DMS153 (cell line): Measurements from ENCODE around the gene FN1.

ENCODE experiments used
- DNase-seq: peaks from one replicate; lab custom pipeline; 2025; lab: John Stamatoyannopoulos, UW

FN1 gene

GRCh38 chr2:215441560-215442400 is 5.9 kb upstream of the FN1 start:
- no peak for DNase-seq

DNA sequence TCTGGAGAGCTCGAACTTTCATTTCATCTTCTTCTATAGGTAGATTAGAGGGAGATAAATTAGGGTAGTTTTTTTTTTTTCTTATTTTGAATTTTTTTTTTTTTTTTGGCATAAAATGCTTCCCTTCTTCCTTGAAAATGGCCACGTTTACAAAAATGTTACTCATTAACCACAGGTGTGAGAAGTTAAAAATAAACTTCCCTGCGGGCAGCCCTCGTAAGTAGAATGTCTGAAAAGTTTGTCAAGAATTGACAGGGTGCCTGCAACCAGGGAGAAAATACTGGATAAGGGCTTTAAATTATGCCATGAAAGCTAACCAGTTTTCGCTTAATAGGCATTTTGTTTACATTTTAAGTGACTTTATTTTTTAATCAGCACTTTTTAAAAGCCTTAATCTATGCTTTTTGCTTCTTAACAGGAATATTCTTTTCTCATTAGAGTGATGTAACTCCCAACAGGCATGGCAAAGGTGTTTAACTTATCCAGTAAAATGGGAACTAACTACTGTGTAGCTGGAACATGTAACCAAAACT is 4.2 kb upstream of the FN1 start:
- no peak for DNase-seq

GRCh38 chr2:215439404-215439803 is 3.5 kb upstream of the FN1 start:
- DNase-seq: no peak

GRCh38 chr2:215437614-215438013 is 1.7 kb upstream of the FN1 start:
- no peak for DNase-seq

DNA sequence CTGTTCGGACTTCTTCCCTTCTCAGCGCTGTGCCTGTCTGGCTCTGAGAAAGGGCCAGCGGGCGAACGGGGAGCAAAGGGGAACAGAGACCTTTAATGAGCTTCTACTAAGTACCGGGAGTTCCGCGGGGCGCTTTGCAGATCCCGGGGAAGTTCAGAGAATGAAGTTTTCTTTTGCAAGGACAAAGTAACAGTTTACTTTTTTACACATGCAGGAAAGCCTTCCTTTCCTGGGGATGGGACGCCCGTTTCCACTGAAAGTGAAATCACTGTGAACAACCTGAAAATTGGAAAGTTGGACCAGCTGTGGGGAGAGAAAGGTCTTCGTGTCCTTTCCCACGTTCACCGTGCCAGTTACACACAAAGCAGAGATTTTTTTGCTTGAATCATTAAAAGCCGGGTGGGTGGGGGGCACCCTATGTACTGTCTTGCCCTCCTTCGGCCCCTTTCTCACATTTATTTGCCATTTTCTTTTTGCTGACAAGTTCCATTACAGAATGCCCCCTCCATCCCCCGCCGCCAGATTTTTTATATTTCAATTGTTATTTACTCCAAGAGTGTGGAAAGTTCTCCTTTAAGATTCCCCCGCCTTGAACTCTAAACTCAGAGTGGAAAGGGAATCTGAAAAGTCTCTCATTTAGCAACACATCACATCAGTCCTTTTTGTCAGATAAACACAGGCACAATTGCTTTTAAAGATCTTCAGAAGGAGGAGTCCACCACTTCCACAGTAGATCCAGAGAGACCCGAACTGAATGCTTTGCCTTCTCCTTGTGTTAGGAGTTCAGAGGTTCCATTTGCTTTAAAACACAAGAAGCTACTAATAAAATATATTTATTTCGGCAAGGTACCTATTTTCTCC is 1.1 kb upstream of the FN1 start:
- no peak for DNase-seq

GRCh38 chr2:215435280-215435869 is 493 bp downstream of the FN1 start:
- DNase-seq: no peak

GRCh38 chr2:215434447-215435279 is 1.2 kb downstream of the FN1 start:
- no peak for DNase-seq

GRCh38 chr2:215432759-215433594 is 2.9 kb downstream of the FN1 start:
- no peak for DNase-seq

DNA sequence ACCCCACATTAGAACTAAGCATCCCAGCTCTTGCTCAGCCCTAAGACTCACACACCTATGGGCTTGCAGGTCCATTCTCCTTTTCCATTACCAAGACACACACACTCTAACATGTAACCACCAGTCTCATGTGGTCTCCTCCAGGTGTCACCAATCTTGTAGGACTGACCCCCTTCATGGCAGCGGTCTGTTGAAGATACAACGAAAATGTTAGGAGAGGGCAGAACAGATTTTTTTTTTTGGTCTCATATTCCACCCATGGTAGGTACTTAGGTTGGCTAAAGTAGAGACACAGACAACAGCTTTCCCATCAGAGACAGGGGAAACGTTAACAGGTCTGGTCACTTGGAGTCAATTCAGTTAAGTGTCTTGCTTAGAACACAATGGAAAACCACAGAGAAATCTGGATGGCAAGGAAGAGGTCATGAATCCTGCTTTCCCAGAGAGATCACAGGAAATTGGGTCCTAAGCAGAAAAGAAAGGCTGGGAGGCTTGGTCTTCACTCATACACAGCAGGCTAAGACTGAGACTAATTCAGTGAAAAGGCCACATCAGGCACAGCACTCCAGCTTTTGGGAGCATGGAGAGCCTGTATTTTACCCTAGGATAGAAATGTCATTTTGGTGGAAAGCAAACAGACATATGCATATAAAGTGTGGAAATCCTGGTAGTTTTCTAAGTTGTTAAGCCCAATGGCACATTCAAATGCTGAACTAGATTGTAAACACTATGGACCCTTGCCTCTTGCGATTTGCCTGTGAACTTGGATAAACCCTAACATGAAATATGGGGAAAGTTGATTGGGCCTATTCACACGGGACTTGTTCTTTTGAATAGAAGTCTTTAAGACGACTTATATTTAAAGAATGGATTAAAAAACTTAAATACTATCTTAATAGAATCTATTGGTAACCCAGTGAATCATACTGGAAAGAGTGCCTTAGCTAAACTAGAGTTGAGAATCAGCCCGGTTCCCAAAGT is 3.8 kb downstream of the FN1 start:
- DNase-seq: no peak

DNA sequence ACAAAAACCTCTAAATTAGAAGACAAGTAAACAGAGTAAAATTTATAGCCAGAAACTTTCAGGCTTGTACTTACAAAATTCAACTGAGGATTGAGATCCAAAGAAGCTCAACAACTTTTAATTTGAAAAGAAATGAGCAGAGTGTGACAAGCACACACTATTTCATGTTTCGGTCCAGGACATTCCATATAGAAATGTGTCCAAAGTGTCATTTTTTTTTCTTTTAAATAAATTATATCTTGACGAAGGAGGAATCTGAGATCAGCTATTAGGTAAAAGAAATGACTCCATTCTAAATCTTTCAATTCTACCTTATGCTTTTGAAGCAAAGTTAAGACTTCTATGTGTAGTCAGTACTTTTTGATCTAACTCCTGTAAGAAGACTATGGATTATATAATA is 4.6 kb downstream of the FN1 start:
- no peak for DNase-seq

GRCh38 chr2:215430528-215431187 is 5.2 kb downstream of the FN1 start:
- no peak for DNase-seq

GRCh38 chr2:215429424-215429823 is 6.4 kb downstream of the FN1 start:
- no peak for DNase-seq

GRCh38 chr2:215428060-215428910 is 7.6 kb downstream of the FN1 start:
- DNase-seq: no peak

DNA sequence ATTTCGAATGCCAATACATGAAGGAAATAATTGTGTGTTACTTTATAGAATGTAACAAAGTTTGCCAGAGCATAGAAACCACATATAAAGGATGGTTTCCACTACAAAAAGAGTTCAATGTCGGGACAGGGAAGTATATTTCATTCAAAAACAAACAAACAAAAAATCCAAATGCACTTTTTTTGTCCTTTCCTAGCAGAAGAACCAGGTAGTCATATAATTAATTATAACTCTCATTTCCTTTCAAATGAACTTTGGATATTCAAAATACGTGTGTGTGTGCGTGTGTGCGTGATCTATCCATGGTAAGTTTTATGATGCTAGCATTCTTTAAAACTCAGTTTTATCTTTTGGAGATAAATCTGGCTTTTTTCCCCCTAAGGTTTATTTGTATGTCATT is 8.3 kb downstream of the FN1 start:
- DNase-seq: no peak

GRCh38 chr2:215425021-215425782 is 10.7 kb downstream of the FN1 start:
- no peak for DNase-seq

GRCh38 chr2:215423928-215424540 is 11.8 kb downstream of the FN1 start:
- DNase-seq: no peak

- DNase-seq: no peak
Observed at GRCh38 chr2:215423234-215423633, 12.6 kb downstream of the FN1 start.
